Skin epidermis (tissue), 12 donors: Measurements from ENCODE around the gene UGT1A10.
"Not testable (repeated sequence)": the region's sequence is repeated elsewhere in the genome, so short reads cannot be mapped to it uniquely, and the experiment has no call there.

Experiments
- H3K27ac ChIP-seq, 21 experiments: fragments of 200-600 bp; sonication (generic) in 11 of 21; one replicate each; pipeline ENCODE4 v1.5.0; 2020; ENCODE audit warnings: mild to moderate bottlenecking in 3 of 21, inconsistent platforms in 2 of 21, moderate library complexity in 2 of 21
- H3K4me3 ChIP-seq, 7 experiments: fragments of 200-600 bp; sonication (generic) in 2 of 7; one replicate each; pipeline ENCODE4 v1.5.0; 2020; ENCODE audit warnings: inconsistent platforms in 2 of 7, mild to moderate bottlenecking in 2 of 7, moderate library complexity in 1 of 7

UGT1A10 gene

GRCh38 chr2:233654501-233654900 is 18.3 kb downstream of the UGT1A10 start:
- Histone ChIP-seq H3K27ac (no peak overlapping the region), H3K4me3 (no peak overlapping the region)

- no peak overlapping the region for H3K4me3 ChIP-seq
- no peak overlapping the region for H3K27ac ChIP-seq
These were observed 18.8 kb downstream of the UGT1A10 start for GRCh38 chr2:233655043-233655442.

- not testable (repeated sequence) for H3K27ac ChIP-seq, H3K4me3 ChIP-seq
These were observed 19.7 kb downstream of the UGT1A10 start for GRCh38 chr2:233655943-233656342.

GRCh38 chr2:233656443-233656842 is 20.2 kb downstream of the UGT1A10 start:
- no peak overlapping the region for H3K4me3 ChIP-seq
- no peak overlapping the region for H3K27ac ChIP-seq

- no peak overlapping the region for H3K27ac ChIP-seq
- no peak overlapping the region for H3K4me3 ChIP-seq
These were observed 22.4 kb downstream of the UGT1A10 start for GRCh38 chr2:233658610-233659009.

GRCh38 chr2:233663911-233664310 is 27.7 kb downstream of the UGT1A10 start:
- no peak overlapping the region for H3K27ac ChIP-seq

GRCh38 chr2:233668605-233669260 is 32.5 kb downstream of the UGT1A10 start:
- Histone ChIP-seq H3K4me3 (no peak overlapping the region), H3K27ac (no peak overlapping the region)

More at GRCh38 chr2:233663911-233664310, 27.7 kb downstream of the UGT1A10 start:
- no peak overlapping the region for H3K4me3 ChIP-seq

GRCh38 chr2:233671290-233672161 is 35.3 kb downstream of the UGT1A10 start, which contains the start of gene UGT1A9:
UGT1A9 (plus strand) TSS chr2:233671898; CDS start chr2:233671935, 37 bp downstream.
- Histone ChIP-seq H3K4me3 (no peak within 1 kb of the TSS), H3K27ac (no peak within 1 kb of the TSS)

GRCh38 chr2:233672886-233673285 is 36.6 kb downstream of the UGT1A10 start:
- no peak overlapping the region for H3K4me3 ChIP-seq
- no peak overlapping the region for H3K27ac ChIP-seq

- Histone ChIP-seq H3K27ac (no peak overlapping the region), H3K4me3 (no peak overlapping the region)
These were observed 37.6 kb downstream of the UGT1A10 start for GRCh38 chr2:233673896-233674295.

GRCh38 chr2:233674314-233674713 is 38.1 kb downstream of the UGT1A10 start:
- H3K4me3 ChIP-seq: no peak overlapping the region
- H3K27ac ChIP-seq: no peak overlapping the region

GRCh38 chr2:233674995-233675394 is 38.7 kb downstream of the UGT1A10 start:
- no peak overlapping the region for H3K4me3 ChIP-seq
- H3K27ac ChIP-seq: no peak overlapping the region

- Histone ChIP-seq H3K4me3 (no peak overlapping the region), H3K27ac (no peak overlapping the region)
These were observed 39.8 kb downstream of the UGT1A10 start for GRCh38 chr2:233676046-233676445.

- Histone ChIP-seq H3K4me3 (no peak overlapping the region), H3K27ac (no peak overlapping the region)
These were observed 42.9 kb downstream of the UGT1A10 start for GRCh38 chr2:233679196-233679595.

- no peak overlapping the region for H3K27ac ChIP-seq
- H3K4me3 ChIP-seq: no peak overlapping the region
These were observed 44.3 kb downstream of the UGT1A10 start for GRCh38 chr2:233680361-233681045.

GRCh38 chr2:233681521-233682099 is 45.4 kb downstream of the UGT1A10 start, which contains the start of gene UGT1A7:
UGT1A7 (plus strand) TSS chr2:233681901; CDS start chr2:233681938, 37 bp downstream.
- Histone ChIP-seq H3K27ac (no peak within 1 kb of the TSS), H3K4me3 (peak within 1 kb of the TSS in 1 of 7 experiments; percentile 1)

- Histone ChIP-seq H3K4me3 (no peak overlapping the region), H3K27ac (no peak overlapping the region)
These were observed 48.4 kb downstream of the UGT1A10 start for GRCh38 chr2:233684640-233685039.

- Histone ChIP-seq H3K27ac (no peak overlapping the region), H3K4me3 (no peak overlapping the region)
These were observed 50.7 kb downstream of the UGT1A10 start for GRCh38 chr2:233686928-233687327.

- Histone ChIP-seq H3K27ac (no peak overlapping the region), H3K4me3 (no peak overlapping the region)
These were observed 52.1 kb downstream of the UGT1A10 start for GRCh38 chr2:233688341-233688740.

GRCh38 chr2:233689031-233689430 is 52.8 kb downstream of the UGT1A10 start:
- no peak overlapping the region for H3K27ac ChIP-seq
- H3K4me3 ChIP-seq: no peak overlapping the region
